ENCODE data around the gene RAP1GDS1. TPM values are rescaled to one million over a fixed set of nuclear protein-coding genes. Genes with fewer than 3 reads are reported as not detected.
"Not testable (repeated sequence)": the region's sequence is repeated elsewhere in the genome, so short reads cannot be mapped to it uniquely, and the experiment has no call there.

The RAP1GDS1 gene
- total RNA-seq, 1 experiment from 2014 or later, result 141 TPM

DNA sequence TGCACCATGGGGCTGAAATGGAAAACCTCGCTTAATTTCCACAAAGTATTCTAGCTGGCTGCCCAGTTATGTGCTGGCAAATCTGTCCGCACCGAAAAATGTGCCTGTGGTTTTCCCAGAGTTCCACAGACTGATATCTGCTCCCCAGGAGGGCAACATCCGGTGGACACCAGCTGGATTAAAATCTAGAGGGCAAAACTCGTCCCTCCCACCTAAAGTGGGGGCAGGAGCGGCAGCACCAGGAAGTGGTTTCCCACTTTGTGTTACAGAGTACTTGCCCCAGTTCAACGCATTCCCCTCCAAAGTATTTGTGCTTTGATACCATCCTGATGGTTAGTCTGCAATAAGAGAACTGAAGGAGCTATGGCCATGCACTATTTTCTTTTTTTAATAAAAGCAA, 209.6 kb downstream of the RAP1GDS1 start:
- H3K4me3 ChIP-seq (ENCODE audit: low read length), result no peak overlapping the region
- no peak overlapping the region for H3K9ac ChIP-seq (ENCODE audit: low read length)
- H2AFZ ChIP-seq (ENCODE audit: low read length), result no peak overlapping the region
- H3K27me3 ChIP-seq (ENCODE audit: low read length), result no peaks in the 10 kb centered on the region
- no peaks in the 10 kb centered on the region for H3K79me2 ChIP-seq (ENCODE audit: low read length)
- no peaks in the 10 kb centered on the region for H3K9me2 ChIP-seq (replicated peaks; ENCODE audit: insufficient read depth, low read length)
- no peaks in the 10 kb centered on the region for H3K36me3 ChIP-seq (ENCODE audit: insufficient read depth, low read length)
- H3K9me3 ChIP-seq (ENCODE audit: low read length), result no peaks in the 10 kb centered on the region
- no peaks in the 10 kb centered on the region for H4K20me1 ChIP-seq (ENCODE audit: insufficient read depth, low read depth, low read length)
- H3K4me2 ChIP-seq (ENCODE audit: low read depth, low read length, poor library complexity, severe bottlenecking), result no peak overlapping the region
- DNase-seq, result no peak
- H3K4me1 ChIP-seq (ENCODE audit: low read length), result peaks cover 4% of the 10 kb centered on the region
- no peak overlapping the region for H3K27ac ChIP-seq (ENCODE audit: low read length)

DNA sequence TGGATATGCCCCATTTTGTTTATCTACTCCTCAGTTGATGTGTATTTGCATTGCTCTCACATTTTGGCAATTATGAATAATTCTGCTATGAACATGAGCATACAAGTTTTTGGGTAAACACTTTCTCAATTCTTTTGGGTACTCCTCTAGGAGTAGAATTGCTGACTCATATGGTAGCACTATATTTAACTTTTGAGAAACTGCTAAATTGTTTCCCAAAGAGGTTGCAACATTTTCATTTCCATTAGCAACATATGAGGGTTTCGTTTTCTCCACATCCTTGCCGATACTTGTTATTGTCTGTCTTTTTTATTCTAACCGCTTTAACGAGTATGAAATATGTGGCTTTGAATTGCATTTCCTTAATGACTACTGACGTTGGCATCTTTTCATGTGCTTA, 211.9 kb downstream of the RAP1GDS1 start:
- Histone ChIP-seq H3K4me1 (ENCODE audit: low read length) (peaks cover 10% of the 10 kb centered on the region), H3K36me3 (ENCODE audit: insufficient read depth, low read length) (no peaks in the 10 kb centered on the region)

DNA sequence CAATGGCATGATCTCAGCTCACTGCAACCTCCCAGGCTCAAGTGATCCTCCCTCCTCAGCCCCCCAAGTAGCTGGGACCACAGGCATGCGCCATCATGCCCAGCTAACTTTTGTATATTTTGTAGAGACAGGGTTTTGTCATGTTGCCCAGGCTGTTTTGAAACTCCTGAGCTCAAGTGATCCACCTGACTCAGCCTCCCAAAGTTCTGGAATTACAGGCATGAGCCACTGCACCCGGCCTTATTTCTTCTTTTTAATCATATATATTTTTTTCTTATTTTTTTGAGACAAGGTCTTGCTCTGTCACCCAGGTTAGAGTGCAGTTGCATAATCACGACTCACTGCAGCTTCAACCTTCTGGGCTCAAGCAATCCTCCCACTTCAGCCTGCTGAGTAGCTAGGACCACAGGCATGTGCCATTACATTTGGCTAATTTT, 213.2 kb downstream of the RAP1GDS1 start:
- Histone ChIP-seq H3K79me2 (ENCODE audit: low read length) (no peaks in the 10 kb centered on the region), H3K27me3 (ENCODE audit: low read length) (no peaks in the 10 kb centered on the region), H3K9me2 (replicated peaks; ENCODE audit: insufficient read depth, low read length) (no peaks in the 10 kb centered on the region), H4K20me1 (ENCODE audit: insufficient read depth, low read depth, low read length) (no peaks in the 10 kb centered on the region), H3K9me3 (ENCODE audit: low read length) (no peaks in the 10 kb centered on the region), H3K4me2 (ENCODE audit: low read depth, low read length, poor library complexity, severe bottlenecking) (no peak overlapping the region), H3K27ac (ENCODE audit: low read length) (no peak overlapping the region), H2AFZ (ENCODE audit: low read length) (no peak overlapping the region), H3K36me3 (ENCODE audit: insufficient read depth, low read length) (no peaks in the 10 kb centered on the region), H3K4me1 (ENCODE audit: low read length) (peaks cover 11% of the 10 kb centered on the region), H3K4me3 (ENCODE audit: low read length) (no peak overlapping the region), H3K9ac (ENCODE audit: low read length) (no peak overlapping the region)
- no peak for DNase-seq

More for the DNA sequence above, 211.9 kb downstream of the RAP1GDS1 start:
- Histone ChIP-seq H4K20me1 (ENCODE audit: insufficient read depth, low read depth, low read length) (no peaks in the 10 kb centered on the region), H3K4me2 (ENCODE audit: low read depth, low read length, poor library complexity, severe bottlenecking) (no peak overlapping the region), H3K79me2 (ENCODE audit: low read length) (no peaks in the 10 kb centered on the region), H3K4me3 (ENCODE audit: low read length) (no peak overlapping the region), H3K9me2 (replicated peaks; ENCODE audit: insufficient read depth, low read length) (no peaks in the 10 kb centered on the region), H3K27me3 (ENCODE audit: low read length) (no peaks in the 10 kb centered on the region), H3K27ac (ENCODE audit: low read length) (no peak overlapping the region), H3K9me3 (ENCODE audit: low read length) (no peaks in the 10 kb centered on the region), H3K9ac (ENCODE audit: low read length) (no peak overlapping the region), H2AFZ (ENCODE audit: low read length) (no peak overlapping the region)
- DNase-seq, result no peak

DNA sequence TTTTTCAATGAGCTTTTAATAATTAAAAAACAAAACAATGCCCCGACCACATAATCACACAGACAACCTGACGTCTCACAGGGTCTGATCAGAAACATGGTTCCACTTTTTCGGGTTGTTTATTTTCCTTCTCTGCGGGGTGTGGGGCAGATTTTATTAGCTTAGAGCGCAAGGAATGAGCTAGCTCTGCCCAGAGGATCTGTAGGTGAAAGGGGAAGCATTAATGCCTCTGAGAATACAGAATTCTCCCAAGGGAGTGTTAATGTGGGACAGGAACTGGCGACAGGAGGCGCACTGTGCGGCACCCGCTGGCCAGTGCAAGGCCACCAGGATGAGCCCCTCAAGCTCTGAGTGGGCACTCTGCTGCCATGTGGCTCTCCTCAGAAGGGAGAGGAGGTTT, 215.7 kb downstream of the RAP1GDS1 start:
- Histone ChIP-seq H4K20me1 (ENCODE audit: insufficient read depth, low read depth, low read length) (no peaks in the 10 kb centered on the region), H2AFZ (ENCODE audit: low read length) (no peak overlapping the region), H3K9ac (ENCODE audit: low read length) (no peak overlapping the region), H3K4me2 (ENCODE audit: low read depth, low read length, poor library complexity, severe bottlenecking) (peak overlapping the region; percentile 10), H3K9me3 (ENCODE audit: low read length) (no peaks in the 10 kb centered on the region), H3K79me2 (ENCODE audit: low read length) (no peaks in the 10 kb centered on the region), H3K36me3 (ENCODE audit: insufficient read depth, low read length) (no peaks in the 10 kb centered on the region), H3K9me2 (replicated peaks; ENCODE audit: insufficient read depth, low read length) (no peaks in the 10 kb centered on the region), H3K4me1 (ENCODE audit: low read length) (peaks cover 14% of the 10 kb centered on the region), H3K27ac (ENCODE audit: low read length) (no peak overlapping the region), H3K4me3 (ENCODE audit: low read length) (no peak overlapping the region), H3K27me3 (ENCODE audit: low read length) (no peaks in the 10 kb centered on the region)
- DNase-seq, result peak; percentile 54

GRCh38 chr4:98479590-98479989, 218.4 kb downstream of the RAP1GDS1 start:
- H2AFZ ChIP-seq (ENCODE audit: low read length); H4K20me1 ChIP-seq (ENCODE audit: insufficient read depth, low read depth, low read length); H3K79me2 ChIP-seq (ENCODE audit: low read length); H3K9me3 ChIP-seq (ENCODE audit: low read length); H3K36me3 ChIP-seq (ENCODE audit: insufficient read depth, low read length); H3K27me3 ChIP-seq (ENCODE audit: low read length); DNase-seq; H3K27ac ChIP-seq (ENCODE audit: low read length); H3K4me3 ChIP-seq (ENCODE audit: low read length); H3K9ac ChIP-seq (ENCODE audit: low read length); H3K9me2 ChIP-seq (replicated peaks; ENCODE audit: insufficient read depth, low read length); H3K4me2 ChIP-seq (ENCODE audit: low read depth, low read length, poor library complexity, severe bottlenecking): not testable (repeated sequence)
- peaks cover 14% of the 10 kb centered on the region for H3K4me1 ChIP-seq (ENCODE audit: low read length)

DNA sequence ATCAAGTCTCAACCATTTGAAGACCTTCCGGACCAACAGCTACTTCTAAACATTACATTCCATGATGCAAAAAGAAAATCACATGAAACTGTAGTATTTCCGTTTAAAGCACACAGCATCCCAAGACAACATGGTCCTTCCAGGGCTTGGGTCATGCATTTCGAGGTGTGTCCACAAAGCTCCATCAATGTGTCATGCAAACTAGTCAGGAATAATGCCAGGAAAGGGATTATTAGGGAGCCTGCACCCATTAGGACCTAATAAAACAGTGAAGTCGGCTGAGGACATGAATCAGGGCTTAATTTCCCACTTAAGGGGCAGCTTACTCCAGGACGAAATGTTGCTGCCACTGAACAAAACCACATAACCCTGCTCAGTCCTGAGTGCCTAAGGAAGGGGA, 219.4 kb downstream of the RAP1GDS1 start:
- Histone ChIP-seq H2AFZ (ENCODE audit: low read length) (no peak overlapping the region), H3K79me2 (ENCODE audit: low read length) (no peaks in the 10 kb centered on the region), H3K4me3 (ENCODE audit: low read length) (no peak overlapping the region), H3K9me3 (ENCODE audit: low read length) (no peaks in the 10 kb centered on the region), H3K36me3 (ENCODE audit: insufficient read depth, low read length) (no peaks in the 10 kb centered on the region), H3K9ac (ENCODE audit: low read length) (no peak overlapping the region), H3K27me3 (ENCODE audit: low read length) (no peaks in the 10 kb centered on the region), H3K27ac (ENCODE audit: low read length) (no peak overlapping the region), H4K20me1 (ENCODE audit: insufficient read depth, low read depth, low read length) (no peaks in the 10 kb centered on the region), H3K9me2 (replicated peaks; ENCODE audit: insufficient read depth, low read length) (no peaks in the 10 kb centered on the region), H3K4me2 (ENCODE audit: low read depth, low read length, poor library complexity, severe bottlenecking) (no peak overlapping the region), H3K4me1 (ENCODE audit: low read length) (peaks cover 14% of the 10 kb centered on the region)
- DNase-seq, result no peak

DNA sequence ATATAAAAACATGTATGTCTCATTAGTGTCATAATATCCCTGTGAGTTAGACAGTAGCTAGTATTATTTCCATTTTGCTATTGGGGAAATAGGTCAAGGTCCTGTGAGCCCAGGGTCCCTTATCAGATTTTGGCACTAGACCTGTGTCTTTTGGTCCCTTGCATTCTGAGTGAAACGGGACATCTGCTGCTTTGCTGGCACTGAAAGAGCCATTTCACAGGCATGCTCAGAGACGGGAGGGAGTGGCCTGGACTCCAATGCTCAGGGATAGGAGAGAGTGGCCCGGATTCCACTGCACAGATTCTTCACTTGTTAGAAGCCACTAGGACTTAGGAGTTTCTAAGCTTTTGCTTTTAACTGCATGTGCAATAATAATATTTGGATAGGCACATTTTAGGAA, 220.0 kb downstream of the RAP1GDS1 start:
- no peaks in the 10 kb centered on the region for H3K36me3 ChIP-seq (ENCODE audit: insufficient read depth, low read length)
- no peak overlapping the region for H3K27ac ChIP-seq (ENCODE audit: low read length)
- no peak overlapping the region for H2AFZ ChIP-seq (ENCODE audit: low read length)
- H3K9ac ChIP-seq (ENCODE audit: low read length), result no peak overlapping the region
- H3K9me3 ChIP-seq (ENCODE audit: low read length), result no peaks in the 10 kb centered on the region
- no peaks in the 10 kb centered on the region for H3K27me3 ChIP-seq (ENCODE audit: low read length)
- no peak overlapping the region for H3K4me3 ChIP-seq (ENCODE audit: low read length)
- no peaks in the 10 kb centered on the region for H3K9me2 ChIP-seq (replicated peaks; ENCODE audit: insufficient read depth, low read length)
- peaks cover 14% of the 10 kb centered on the region for H3K4me1 ChIP-seq (ENCODE audit: low read length)
- no peak overlapping the region for H3K4me2 ChIP-seq (ENCODE audit: low read depth, low read length, poor library complexity, severe bottlenecking)
- no peaks in the 10 kb centered on the region for H3K79me2 ChIP-seq (ENCODE audit: low read length)
- H4K20me1 ChIP-seq (ENCODE audit: insufficient read depth, low read depth, low read length), result no peaks in the 10 kb centered on the region
- DNase-seq, result no peak

- no peak overlapping the region for H3K4me2 ChIP-seq (ENCODE audit: low read depth, low read length, poor library complexity, severe bottlenecking)
- H3K9ac ChIP-seq (ENCODE audit: low read length), result no peak overlapping the region
- H3K36me3 ChIP-seq (ENCODE audit: insufficient read depth, low read length), result no peaks in the 10 kb centered on the region
- peaks cover 4% of the 10 kb centered on the region for H3K4me1 ChIP-seq (ENCODE audit: low read length)
- no peaks in the 10 kb centered on the region for H3K9me3 ChIP-seq (ENCODE audit: low read length)
- DNase-seq, result no peak
- no peaks in the 10 kb centered on the region for H3K9me2 ChIP-seq (replicated peaks; ENCODE audit: insufficient read depth, low read length)
- no peaks in the 10 kb centered on the region for H4K20me1 ChIP-seq (ENCODE audit: insufficient read depth, low read depth, low read length)
- no peak overlapping the region for H3K4me3 ChIP-seq (ENCODE audit: low read length)
- H3K27me3 ChIP-seq (ENCODE audit: low read length), result no peaks in the 10 kb centered on the region
- H2AFZ ChIP-seq (ENCODE audit: low read length), result no peak overlapping the region
- no peaks in the 10 kb centered on the region for H3K79me2 ChIP-seq (ENCODE audit: low read length)
- H3K27ac ChIP-seq (ENCODE audit: low read length), result no peak overlapping the region
Observed at GRCh38 chr4:98482503-98482846, 221.3 kb downstream of the RAP1GDS1 start.
